GM12878 (cell line): ENCODE measurements around the gene SEPTIN11. TPM values are rescaled to one million over a fixed set of nuclear protein-coding genes. Genes with fewer than 3 reads are reported as not detected.

Experiments
- BMI1 ChIP-seq: fragments of 450-650 bp; IDR thresholded peaks from 2 replicates; pipeline ENCODE4 v1.6.1; 2016; ENCODE audit warnings: mild to moderate bottlenecking, moderate library complexity, borderline replicate concordance
- BRCA1 ChIP-seq: IDR thresholded peaks from 2 replicates; pipeline ENCODE4 v1.6.1; 2011; ENCODE audit warnings: low read depth, low read length, improper control_type of control experiment
- E2F4 ChIP-seq: IDR thresholded peaks from 2 replicates; pipeline ENCODE4 v1.6.1; 2012; ENCODE audit warnings: low read depth, low read length, improper control_type of control experiment
- FOS ChIP-seq: IDR thresholded peaks from 3 replicates; pipeline ENCODE4 v1.6.1; 2011; ENCODE audit warnings: borderline replicate concordance; ENCODE audit not compliant: insufficient read length; ENCODE audit errors: extremely low read depth
- IRF4 ChIP-seq: IDR thresholded peaks from 2 replicates; pipeline ENCODE4 v1.6.1; 2011; ENCODE audit warnings: low read depth, low read length
- JUND ChIP-seq: IDR thresholded peaks from 2 replicates; pipeline ENCODE4 v1.6.1; 2012; ENCODE audit warnings: low read depth, mild to moderate bottlenecking, low read length, improper control_type of control experiment, moderate library complexity
- MTA3 ChIP-seq: IDR thresholded peaks from 2 replicates; pipeline ENCODE4 v1.6.1; 2012; ENCODE audit warnings: low read length, inconsistent platforms, borderline replicate concordance
- PAX8 ChIP-seq: fragments of 450-650 bp; IDR thresholded peaks from 2 replicates; pipeline ENCODE4 v1.6.1; 2017; ENCODE audit warnings: mild to moderate bottlenecking, moderate library complexity
- PKNOX1 ChIP-seq: fragments of 450-650 bp; IDR thresholded peaks from 2 replicates; pipeline ENCODE4 v1.6.1; 2016; ENCODE audit warnings: mild to moderate bottlenecking
- SPI1 ChIP-seq: IDR thresholded peaks from 2 replicates; pipeline ENCODE4 v1.6.1; 2011; ENCODE audit warnings: low read depth, mild to moderate bottlenecking, low read length, moderate library complexity, borderline replicate concordance; ENCODE audit not compliant: insufficient read depth
- STAT1 ChIP-seq: fragments of 450-650 bp; conservative IDR thresholded peaks from 2 replicates; pipeline ENCODE4 v1.6.1; 2014; ENCODE audit warnings: antibody characterized with exemption, mild to moderate bottlenecking
- TBL1XR1 ChIP-seq: IDR thresholded peaks from 2 replicates; pipeline ENCODE4 v1.6.1; 2012; ENCODE audit warnings: low read depth, low read length, improper control_type of control experiment
- YBX1 ChIP-seq: fragments of 450-650 bp; IDR thresholded peaks from 2 replicates; pipeline ENCODE4 v1.6.1; 2016; ENCODE audit warnings: antibody characterized with exemption
- polyA plus RNA-seq, 11 experiments: library from polyadenylated mRNA; depleted of rRNA in 4 of 11; unstranded in 6 of 11; stranded (reverse) in 5 of 11; fragments of >200 nt; fragmentation: Nextera tagmentation in 4 of 11; fragmentation: Illumina TruSeq in 1 of 11; extraction: Ambion mirVana in 4 of 11; extraction: Trizol in 1 of 11; gene quantifications; 1 replicate in 1 of 11; 2 replicates in 10 of 11; pipeline versions ENCODE4 v1.2.1 to v1.2.3, GENCODE V29; 2011 to 2016; ENCODE audit warnings: inconsistent platforms in 2 of 11, missing spikeins in 2 of 11, low read depth in 1 of 11
- total RNA-seq, 4 experiments: library from RNA; depleted of rRNA in 3 of 4; stranded (reverse); fragments of >200 nt in 3 of 4; fragmentation: Illumina TruSeq in 1 of 4; extraction: Trizol in 1 of 4; gene quantifications; 2 replicates each; pipeline versions ENCODE4 v1.2.1 to v1.2.3, GENCODE V29; 2013 to 2021
- TF ChIP-seq, protein P1 (sequence below): fragments of 450-650 bp; formaldehyde crosslinking; IDR thresholded peaks from 2 replicates; pipeline ENCODE4 v1.4.0; 2022; ENCODE audit warnings: mild to moderate bottlenecking, moderate library complexity
- TF ChIP-seq, protein P2 (sequence below): IDR thresholded peaks from 2 replicates; pipeline ENCODE4 v1.6.1; 2012; ENCODE audit warnings: improper control_type of control experiment, low read depth, low read length; ENCODE audit not compliant: insufficient replicate concordance
- TF ChIP-seq, protein P3 (sequence below): fragments of 450-650 bp; IDR thresholded peaks from 2 replicates; pipeline ENCODE4 v1.6.1; 2017; ENCODE audit warnings: mild to moderate bottlenecking

Gene SEPTIN11
- total and polyA plus RNA-seq, 10 of the 15 experiments (the other 5 are each of a cell fraction or from before 2014, with no cell fraction given) = 24.7 to 160 (median 91.3) TPM

DNA sequence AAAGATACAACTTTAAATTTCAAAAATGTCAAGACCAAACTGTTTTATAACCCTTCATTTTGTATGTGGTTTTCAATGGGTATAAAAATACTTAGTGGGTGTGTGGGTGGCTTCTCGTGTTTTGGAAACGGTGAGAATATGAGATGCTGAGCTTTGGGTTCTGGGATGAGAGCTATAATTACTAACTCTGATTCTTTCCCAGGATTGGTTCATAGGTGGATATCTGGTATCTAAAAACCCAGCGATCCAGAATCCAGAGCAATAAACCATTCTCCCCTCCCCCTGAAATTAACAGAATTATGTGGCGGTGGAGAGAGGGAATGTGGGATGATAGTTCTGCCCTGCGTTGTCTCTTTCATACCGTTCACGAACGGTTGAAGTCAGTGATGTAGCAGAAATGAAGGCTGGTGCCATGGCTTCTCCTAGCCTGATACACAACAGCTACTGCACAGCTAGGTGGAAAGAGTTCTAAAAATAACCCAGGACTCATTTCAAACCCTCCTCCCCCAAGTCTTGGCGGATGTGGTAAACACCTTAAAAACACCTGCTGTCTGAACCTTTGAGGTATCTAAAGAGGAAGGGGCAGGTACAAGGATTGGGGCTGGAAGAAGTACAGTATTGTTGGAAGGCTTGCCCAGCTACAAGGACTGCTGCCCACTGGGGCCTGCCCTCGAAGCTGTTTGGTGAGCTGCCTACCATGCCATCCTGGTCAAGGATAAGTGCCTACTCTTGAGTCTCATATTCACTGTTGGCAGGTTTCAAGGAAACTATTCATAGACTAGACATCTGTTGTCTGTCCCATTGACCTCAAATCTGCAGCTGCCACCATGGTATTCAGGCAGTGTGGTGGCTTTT lies 44.5 kb downstream of the SEPTIN11 start (continued):
- TF ChIP-seq, protein P1, sequence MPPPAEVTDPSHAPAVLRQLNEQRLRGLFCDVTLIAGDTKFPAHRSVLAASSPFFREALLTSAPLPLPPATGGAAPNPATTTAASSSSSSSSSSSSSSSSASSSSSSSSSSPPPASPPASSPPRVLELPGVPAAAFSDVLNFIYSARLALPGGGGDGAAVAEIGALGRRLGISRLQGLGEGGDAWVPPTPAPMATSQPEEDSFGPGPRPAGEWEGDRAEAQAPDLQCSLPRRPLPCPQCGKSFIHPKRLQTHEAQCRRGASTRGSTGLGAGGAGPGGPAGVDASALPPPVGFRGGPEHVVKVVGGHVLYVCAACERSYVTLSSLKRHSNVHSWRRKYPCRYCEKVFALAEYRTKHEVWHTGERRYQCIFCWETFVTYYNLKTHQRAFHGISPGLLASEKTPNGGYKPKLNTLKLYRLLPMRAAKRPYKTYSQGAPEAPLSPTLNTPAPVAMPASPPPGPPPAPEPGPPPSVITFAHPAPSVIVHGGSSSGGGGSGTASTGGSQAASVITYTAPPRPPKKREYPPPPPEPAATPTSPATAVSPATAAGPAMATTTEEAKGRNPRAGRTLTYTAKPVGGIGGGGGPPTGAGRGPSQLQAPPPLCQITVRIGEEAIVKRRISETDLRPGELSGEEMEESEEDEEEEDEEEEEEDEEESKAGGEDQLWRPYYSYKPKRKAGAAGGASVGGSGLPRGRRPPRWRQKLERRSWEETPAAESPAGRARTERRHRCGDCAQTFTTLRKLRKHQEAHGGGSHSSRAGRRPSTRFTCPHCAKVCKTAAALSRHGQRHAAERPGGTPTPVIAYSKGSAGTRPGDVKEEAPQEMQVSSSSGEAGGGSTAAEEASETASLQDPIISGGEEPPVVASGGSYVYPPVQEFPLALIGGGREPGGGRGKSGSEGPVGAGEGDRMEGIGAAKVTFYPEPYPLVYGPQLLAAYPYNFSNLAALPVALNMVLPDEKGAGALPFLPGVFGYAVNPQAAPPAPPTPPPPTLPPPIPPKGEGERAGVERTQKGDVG (CRISPR knock-in tag) = no peak
- TF ChIP-seq, protein P2, sequence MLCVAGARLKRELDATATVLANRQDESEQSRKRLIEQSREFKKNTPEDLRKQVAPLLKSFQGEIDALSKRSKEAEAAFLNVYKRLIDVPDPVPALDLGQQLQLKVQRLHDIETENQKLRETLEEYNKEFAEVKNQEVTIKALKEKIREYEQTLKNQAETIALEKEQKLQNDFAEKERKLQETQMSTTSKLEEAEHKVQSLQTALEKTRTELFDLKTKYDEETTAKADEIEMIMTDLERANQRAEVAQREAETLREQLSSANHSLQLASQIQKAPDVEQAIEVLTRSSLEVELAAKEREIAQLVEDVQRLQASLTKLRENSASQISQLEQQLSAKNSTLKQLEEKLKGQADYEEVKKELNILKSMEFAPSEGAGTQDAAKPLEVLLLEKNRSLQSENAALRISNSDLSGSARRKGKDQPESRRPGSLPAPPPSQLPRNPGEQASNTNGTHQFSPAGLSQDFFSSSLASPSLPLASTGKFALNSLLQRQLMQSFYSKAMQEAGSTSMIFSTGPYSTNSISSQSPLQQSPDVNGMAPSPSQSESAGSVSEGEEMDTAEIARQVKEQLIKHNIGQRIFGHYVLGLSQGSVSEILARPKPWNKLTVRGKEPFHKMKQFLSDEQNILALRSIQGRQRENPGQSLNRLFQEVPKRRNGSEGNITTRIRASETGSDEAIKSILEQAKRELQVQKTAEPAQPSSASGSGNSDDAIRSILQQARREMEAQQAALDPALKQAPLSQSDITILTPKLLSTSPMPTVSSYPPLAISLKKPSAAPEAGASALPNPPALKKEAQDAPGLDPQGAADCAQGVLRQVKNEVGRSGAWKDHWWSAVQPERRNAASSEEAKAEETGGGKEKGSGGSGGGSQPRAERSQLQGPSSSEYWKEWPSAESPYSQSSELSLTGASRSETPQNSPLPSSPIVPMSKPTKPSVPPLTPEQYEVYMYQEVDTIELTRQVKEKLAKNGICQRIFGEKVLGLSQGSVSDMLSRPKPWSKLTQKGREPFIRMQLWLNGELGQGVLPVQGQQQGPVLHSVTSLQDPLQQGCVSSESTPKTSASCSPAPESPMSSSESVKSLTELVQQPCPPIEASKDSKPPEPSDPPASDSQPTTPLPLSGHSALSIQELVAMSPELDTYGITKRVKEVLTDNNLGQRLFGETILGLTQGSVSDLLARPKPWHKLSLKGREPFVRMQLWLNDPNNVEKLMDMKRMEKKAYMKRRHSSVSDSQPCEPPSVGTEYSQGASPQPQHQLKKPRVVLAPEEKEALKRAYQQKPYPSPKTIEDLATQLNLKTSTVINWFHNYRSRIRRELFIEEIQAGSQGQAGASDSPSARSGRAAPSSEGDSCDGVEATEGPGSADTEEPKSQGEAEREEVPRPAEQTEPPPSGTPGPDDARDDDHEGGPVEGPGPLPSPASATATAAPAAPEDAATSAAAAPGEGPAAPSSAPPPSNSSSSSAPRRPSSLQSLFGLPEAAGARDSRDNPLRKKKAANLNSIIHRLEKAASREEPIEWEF = no peak
- no peak for TF ChIP-seq STAT1
- TF ChIP-seq IRF4 = peak; percentile 81
- TF ChIP-seq MTA3 = peak; percentile 91; the same call in 1 of the 2 replicates
- no peak for TF ChIP-seq YBX1
- TF ChIP-seq JUND = no peak
- TF ChIP-seq E2F4 = no peak
- peak; percentile 52; the same call in 1 of the 2 replicates for TF ChIP-seq TBL1XR1
- peak; percentile 78 for TF ChIP-seq SPI1
- no peak for TF ChIP-seq FOS
- TF ChIP-seq, protein P3, sequence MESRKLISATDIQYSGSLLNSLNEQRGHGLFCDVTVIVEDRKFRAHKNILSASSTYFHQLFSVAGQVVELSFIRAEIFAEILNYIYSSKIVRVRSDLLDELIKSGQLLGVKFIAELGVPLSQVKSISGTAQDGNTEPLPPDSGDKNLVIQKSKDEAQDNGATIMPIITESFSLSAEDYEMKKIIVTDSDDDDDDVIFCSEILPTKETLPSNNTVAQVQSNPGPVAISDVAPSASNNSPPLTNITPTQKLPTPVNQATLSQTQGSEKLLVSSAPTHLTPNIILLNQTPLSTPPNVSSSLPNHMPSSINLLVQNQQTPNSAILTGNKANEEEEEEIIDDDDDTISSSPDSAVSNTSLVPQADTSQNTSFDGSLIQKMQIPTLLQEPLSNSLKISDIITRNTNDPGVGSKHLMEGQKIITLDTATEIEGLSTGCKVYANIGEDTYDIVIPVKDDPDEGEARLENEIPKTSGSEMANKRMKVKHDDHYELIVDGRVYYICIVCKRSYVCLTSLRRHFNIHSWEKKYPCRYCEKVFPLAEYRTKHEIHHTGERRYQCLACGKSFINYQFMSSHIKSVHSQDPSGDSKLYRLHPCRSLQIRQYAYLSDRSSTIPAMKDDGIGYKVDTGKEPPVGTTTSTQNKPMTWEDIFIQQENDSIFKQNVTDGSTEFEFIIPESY = no peak
- TF ChIP-seq PKNOX1 = no peak
- peak; percentile 45; the same call in 1 of the 2 replicates for TF ChIP-seq BMI1
- TF ChIP-seq BRCA1 = no peak
- TF ChIP-seq PAX8 = no peak
